Measurements from ENCODE around the gene UNG.

UNG gene

DNA sequence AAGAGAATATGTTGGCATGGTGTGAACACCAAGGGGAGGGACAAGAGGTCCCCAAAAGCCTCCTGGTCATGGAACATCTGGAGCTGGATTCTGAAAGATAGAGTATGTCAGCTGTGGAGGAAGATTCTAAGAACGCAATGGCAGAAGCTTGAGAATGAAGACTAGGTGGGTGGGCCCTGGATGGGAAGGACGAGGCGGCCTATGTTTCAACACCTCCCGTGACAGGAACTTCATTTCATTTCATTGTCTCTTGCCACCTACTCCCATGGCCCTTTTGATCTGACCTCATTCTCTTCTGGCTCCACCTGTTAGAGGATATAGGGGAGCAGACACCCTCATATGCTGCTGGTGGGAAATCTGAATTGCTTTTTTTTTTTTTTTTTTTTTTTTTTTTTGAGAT is 3.3 kb downstream of the UNG start:
- FAIRE-seq = no peak
- DNase-seq (ENCODE audit: insufficient read length, low spot score) = no peak
- TF ChIP-seq POLR2A (IDR thresholded peaks at IDR 0.05; ENCODE audit: low read depth, low read length) = no peak

- TF ChIP-seq POLR2A (IDR thresholded peaks at IDR 0.05; ENCODE audit: low read depth, low read length) = no peak
- DNase-seq (ENCODE audit: insufficient read length, low spot score) (no peak), FAIRE-seq (no peak)
Measured at GRCh38 chr12:109102491-109102890, 5.1 kb downstream of the UNG start.

DNA sequence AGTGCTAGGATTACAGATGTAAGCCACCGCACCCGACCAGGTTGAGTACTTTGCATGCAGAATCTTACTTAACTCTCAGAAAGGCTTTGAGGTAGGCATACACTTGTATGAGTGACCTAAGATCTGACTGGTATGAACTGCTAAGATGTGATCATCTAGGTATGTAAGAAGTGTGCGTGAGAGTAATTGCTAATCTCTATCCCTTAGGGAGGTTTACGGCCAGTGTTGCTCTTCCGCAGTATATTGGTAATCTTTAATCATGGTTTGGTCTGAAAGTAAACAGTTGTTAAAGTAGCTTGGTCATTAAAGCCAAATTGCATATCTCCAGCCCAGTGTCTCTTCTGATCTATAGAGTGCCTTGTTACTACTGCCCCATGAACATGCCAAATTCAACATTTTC is 7.8 kb downstream of the UNG start:
- DNase-seq (ENCODE audit: insufficient read length, low spot score) = no peak
- no peak for TF ChIP-seq POLR2A (IDR thresholded peaks at IDR 0.05; ENCODE audit: low read depth, low read length)
- FAIRE-seq = no peak

GRCh38 chr12:109109746-109110350 is 12.5 kb downstream of the UNG start:
- no peak for TF ChIP-seq POLR2A (IDR thresholded peaks at IDR 0.05; ENCODE audit: low read depth, low read length)
- DNase-seq (ENCODE audit: insufficient read length, low spot score) (no peak), FAIRE-seq (no peak)

DNA sequence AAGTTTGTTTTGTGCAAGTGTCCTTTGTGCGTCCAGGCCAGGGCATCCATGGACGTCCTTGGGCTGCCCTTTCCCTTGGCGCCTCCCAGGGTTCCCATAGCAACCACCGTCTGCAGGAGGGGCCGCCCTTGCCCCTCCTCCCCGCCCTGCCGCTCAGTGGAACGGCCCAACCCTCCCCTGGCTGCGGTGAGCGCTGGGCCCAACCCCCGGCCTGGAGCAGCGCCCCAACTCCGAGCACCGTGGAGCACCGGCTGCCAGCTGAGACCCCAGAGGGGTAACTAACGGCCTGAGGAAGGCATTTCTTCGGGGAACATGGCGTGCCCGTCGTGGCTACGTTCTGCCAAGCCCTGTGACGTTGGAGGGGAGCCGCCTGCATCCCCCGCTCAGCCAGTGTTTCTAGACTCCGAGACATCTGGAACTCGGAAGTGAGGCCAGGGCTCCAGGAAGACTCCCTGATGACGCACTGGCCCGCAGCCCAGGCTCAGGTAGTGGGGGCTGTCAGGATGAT is 13.6 kb downstream of the UNG start:
- DNase-seq (ENCODE audit: insufficient read length, low spot score) = peak; percentile 83
- FAIRE-seq = peak; percentile 30
- peak; percentile 56; the same call in 1 of the 2 replicates for TF ChIP-seq POLR2A (IDR thresholded peaks at IDR 0.05; ENCODE audit: low read depth, low read length)

GRCh38 chr12:109112720-109113465 is 15.5 kb downstream of the UNG start:
- no peak for DNase-seq (ENCODE audit: insufficient read length, low spot score)
- no peak for FAIRE-seq
- TF ChIP-seq POLR2A (IDR thresholded peaks at IDR 0.05; ENCODE audit: low read depth, low read length) = no peak

GRCh38 chr12:109113661-109114321 is 16.4 kb downstream of the UNG start:
- DNase-seq (ENCODE audit: insufficient read length, low spot score) (no peak), FAIRE-seq (no peak)
- TF ChIP-seq POLR2A (IDR thresholded peaks at IDR 0.05; ENCODE audit: low read depth, low read length) = no peak

DNA sequence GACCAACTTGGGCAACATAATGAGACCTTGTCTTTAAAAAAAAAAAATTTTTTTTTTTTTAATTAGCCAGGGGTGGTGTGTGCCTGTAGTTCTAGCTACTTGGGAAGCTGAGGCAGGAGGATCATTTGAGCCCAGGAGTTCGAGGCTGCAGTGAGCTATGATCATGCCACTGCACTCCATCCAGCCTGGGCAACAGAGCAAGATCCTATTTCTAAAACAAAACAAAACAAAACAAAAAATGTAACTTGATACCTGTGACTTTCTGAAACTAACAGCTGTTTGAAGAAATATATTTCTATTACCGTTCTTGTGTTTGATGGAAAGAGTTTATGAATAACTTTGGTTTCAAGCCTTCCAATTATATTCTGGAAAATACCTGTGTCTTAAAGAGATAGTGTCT is 17.2 kb downstream of the UNG start:
- no peak for DNase-seq (ENCODE audit: insufficient read length, low spot score)
- no peak for FAIRE-seq
- TF ChIP-seq POLR2A (IDR thresholded peaks at IDR 0.05; ENCODE audit: low read depth, low read length) = no peak

DNA sequence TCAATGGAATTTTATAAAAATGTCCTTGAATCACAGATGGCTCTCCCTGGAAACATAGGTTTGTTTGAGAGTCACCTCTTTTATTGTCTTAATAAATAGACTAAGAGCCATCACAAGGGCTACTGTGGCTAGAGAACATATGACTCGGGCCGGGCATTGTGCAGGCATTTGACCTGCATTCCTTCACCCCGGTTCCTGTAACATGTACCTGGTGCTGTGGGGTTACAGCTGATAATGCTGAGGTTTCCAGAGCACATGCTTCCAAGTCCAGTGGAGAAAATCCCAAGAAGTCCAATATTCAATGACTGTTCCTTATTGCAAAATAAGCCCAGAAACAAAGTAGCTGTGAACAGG is 18.0 kb downstream of the UNG start:
- no peak for FAIRE-seq

DNA sequence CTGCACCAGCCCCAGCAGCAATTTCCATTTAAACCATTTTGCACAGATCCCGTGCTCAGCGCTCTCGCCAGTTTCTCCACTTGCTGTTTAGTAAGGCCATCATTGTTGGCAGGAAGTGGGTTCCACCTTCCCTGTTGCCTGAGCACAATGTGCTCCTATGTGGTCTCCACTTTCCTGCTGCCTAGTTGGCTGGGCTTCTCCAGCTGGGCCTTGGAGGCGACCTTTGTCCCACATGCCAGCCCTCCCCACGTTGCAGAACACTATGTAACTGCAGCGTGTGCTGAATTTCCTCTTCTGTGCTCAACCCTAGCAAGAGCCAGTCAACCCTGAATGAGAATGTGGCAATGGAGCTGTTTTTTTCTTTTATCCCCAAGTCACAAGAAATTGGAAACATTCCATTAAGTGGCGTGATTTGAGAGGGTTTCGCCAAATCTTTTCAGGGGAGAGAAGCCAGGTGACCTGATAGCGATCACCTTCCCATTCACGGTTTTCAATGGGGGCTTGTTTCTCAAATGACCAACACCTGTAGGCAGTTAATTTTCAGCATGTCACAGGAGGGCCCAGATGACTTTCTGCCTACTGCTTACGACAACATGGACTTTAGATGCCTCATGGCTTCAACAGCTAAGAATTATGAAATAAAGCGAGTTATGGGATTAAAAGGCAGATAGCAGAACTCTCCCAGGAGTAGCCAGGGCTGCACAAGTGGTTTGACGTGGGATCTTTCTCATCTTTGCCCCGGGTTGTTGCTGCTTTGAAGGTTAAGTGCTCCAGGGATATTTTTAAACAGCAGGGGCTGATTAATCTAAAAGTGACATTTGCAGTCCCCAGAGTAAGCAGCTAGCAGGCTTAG is 18.6 kb downstream of the UNG start, which contains the start of gene ACACB:
TSS of gene ACACB (plus strand) at position 830 of the 853 bp plus-strand sequence. CDS start 22,819 bp downstream, outside the sequence.
- FAIRE-seq (no peak), DNase-seq (ENCODE audit: insufficient read length, low spot score) (no peak)
- TF ChIP-seq POLR2A (IDR thresholded peaks at IDR 0.05; ENCODE audit: low read depth, low read length) = no peak

More for the DNA sequence above, 18.0 kb downstream of the UNG start:
- TF ChIP-seq POLR2A (IDR thresholded peaks at IDR 0.05; ENCODE audit: low read depth, low read length) = no peak
- no peak for DNase-seq (ENCODE audit: insufficient read length, low spot score)

DNA sequence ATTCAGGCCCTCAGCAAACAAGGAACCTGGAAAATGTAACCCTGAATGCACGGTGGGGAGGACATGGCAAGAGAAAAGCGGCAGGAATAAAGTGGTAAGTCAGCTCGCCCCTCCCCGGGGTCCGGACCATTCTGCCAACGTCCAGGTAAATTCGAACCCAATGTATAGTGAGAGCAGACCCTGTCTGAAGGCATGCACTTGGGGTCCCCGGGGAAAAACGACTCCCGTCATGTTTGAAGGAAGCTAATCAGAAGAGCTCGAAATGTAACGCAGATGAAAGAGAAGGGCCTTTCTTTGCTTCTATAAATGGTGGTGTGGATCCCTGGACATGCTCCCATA is 19.2 kb downstream of the UNG start:
- no peak for FAIRE-seq
- no peak for TF ChIP-seq POLR2A (IDR thresholded peaks at IDR 0.05; ENCODE audit: low read depth, low read length)
- no peak for DNase-seq (ENCODE audit: insufficient read length, low spot score)

DNA sequence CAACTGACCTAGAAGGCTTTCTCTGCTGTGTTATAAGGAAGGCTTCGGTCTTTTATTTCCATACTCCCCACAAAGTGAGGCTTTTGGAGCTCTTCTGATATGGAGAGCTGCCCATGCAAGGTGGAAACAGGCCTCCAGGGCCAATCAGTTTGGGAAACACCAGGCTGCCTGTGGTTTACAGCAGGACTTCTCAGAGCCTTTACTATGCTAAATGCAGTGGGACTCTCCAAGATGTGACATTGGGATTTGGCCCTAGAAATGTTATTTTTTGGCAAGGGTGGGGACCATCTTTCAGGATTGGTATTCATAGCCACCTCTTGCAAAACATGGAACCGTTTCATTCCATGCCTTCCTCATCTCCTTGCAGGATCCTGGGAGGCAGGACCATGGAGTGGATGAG is 22.7 kb downstream of the UNG start:
- no peak for TF ChIP-seq POLR2A (IDR thresholded peaks at IDR 0.05; ENCODE audit: low read depth, low read length)
- DNase-seq (ENCODE audit: insufficient read length, low spot score) (no peak), FAIRE-seq (no peak)

GRCh38 chr12:109120557-109120956 is 23.2 kb downstream of the UNG start:
- FAIRE-seq (no peak), DNase-seq (ENCODE audit: insufficient read length, low spot score) (no peak)
- TF ChIP-seq POLR2A (IDR thresholded peaks at IDR 0.05; ENCODE audit: low read depth, low read length) = no peak

Data from H54 (cell line).